Activated naive CD4-positive, alpha-beta T cell (primary cell): ENCODE results near the gene KDM4C.
"Not testable (repeated sequence)": the region's sequence is repeated elsewhere in the genome, so short reads cannot be mapped to it uniquely, and the experiment has no call there.

Experiments
- DNase-seq, 4 experiments: peaks; one replicate each; lab custom pipeline; 2025; lab: John Stamatoyannopoulos, UW

The KDM4C gene

GRCh38 chr9:7171396-7172153, 413.8 kb downstream of the KDM4C start:
- DNase-seq, result no peak

GRCh38 chr9:7172154-7173115, 414.7 kb downstream of the KDM4C start:
- no peak for DNase-seq

DNA sequence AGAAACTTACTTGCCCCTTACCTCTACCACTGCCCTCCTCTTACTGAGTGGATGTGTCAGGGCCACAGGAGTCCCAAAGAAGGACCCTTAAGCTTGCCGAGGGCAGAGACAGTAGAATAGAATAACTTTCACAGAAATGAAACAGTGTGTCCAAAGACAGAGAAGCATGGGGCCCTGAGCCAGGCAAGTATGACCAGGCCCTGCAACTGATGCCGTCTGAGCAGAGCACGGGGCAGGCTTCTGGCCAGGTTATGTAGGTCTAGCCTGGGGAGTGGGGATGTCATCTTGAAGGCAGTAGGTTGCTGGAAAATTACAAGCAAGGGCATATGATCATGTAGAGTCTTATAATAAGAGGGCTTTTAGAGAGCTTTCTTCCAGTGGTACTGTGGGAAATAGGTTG, 415.4 kb downstream of the KDM4C start:
- no peak for DNase-seq

- no peak for DNase-seq
Measured at GRCh38 chr9:7174301-7174700, 416.5 kb downstream of the KDM4C start.

DNA sequence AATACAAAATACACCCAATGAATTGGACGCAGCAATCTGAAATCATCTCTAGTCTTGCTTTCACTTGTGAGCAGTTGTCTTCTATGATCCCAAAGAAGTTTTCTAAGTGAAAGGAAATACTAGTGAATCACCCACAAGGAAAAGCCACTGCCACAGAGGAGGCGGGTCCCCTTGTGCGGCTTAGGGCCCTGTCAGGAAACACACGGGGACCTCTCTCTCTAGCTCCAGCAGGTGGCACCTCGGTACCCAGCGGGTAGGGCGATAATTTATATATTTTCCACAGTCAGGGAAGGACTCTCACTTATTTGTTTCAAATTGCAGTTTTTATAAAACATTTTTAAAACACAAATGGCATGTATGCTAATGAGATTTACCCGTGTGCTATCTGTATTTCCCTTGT, 417.1 kb downstream of the KDM4C start:
- DNase-seq, result no peak

DNA sequence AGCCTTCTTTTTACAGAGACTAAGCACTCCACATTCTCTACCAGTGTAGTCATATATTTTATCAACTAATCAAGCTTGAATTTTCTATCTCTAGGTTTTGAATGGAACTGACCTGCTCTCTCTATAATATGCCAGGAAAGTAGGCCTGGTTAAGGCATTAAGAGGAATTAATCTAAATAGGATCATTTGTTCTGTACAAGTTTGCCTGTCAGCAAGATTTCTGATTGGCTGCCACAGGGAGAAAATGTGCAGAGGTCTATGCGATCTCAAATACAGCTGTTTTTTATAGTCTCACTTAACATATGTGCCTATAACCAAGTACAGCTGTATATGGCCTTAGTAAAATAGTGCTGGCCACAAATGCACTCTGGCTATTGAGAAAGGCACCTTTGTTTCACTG, 418.8 kb downstream of the KDM4C start:
- DNase-seq, result no peak

DNA sequence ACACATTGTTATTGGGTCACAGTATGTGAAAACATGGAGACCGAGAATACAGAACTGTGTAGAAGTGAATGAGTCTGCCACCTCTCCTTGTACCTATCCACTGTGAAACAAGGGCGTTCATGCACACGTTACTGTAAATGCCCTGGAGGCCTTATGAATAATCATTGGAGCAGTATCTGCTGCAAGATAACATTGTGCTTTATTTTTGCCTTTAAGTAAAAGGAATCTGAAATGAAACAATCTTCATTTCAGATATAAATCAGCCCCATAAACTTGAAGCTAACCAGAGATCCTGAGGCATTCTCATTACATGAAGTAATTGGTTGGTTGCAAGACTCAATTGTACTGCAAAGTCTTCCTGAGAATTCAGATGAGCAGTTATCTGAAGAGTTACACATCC, 419.6 kb downstream of the KDM4C start:
- DNase-seq, result no peak

- no peak for DNase-seq
Measured at GRCh38 chr9:7178729-7179128, 421.0 kb downstream of the KDM4C start.

DNA sequence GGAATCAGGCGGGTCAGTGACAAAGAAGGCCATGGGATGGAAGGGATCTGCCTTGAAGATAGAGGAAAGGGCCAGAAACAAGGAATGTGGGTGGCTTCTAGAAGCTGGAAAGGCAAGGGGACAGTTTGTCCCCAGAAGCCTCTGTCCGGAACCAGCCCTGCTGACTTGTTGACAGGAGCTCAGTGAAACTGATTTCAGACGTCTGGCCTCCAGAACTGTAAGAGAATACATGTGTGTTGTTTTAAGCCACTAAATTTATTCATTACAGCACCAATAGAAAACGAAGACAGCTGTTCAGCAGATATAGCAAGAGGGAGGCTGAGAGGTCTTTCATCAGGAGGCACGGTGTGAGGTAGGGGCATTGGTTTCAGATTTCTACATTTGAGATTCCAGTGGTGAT, 422.5 kb downstream of the KDM4C start:
- no peak for DNase-seq

GRCh38 chr9:7183139-7183538, 425.4 kb downstream of the KDM4C start:
- not testable (repeated sequence) for DNase-seq

DNA sequence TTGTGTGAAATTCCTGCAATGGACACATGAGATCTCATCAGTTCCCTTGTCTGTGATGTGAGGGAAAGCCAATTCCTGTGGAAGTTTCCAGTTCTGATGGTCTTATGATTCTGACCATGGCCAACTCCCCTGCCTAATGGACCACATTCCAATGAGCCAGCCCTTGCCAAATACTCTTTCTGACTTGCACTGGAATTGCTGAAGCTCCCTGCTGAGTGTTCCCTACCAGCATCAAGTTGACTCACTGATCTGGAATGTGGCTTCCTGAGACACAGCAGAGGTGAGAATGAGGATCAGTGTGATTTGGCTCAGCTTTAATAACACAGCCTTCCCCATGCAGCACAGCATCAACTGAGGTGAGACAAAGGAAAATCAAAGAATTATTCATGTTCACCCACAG, 427.8 kb downstream of the KDM4C start:
- DNase-seq, result no peak

DNA sequence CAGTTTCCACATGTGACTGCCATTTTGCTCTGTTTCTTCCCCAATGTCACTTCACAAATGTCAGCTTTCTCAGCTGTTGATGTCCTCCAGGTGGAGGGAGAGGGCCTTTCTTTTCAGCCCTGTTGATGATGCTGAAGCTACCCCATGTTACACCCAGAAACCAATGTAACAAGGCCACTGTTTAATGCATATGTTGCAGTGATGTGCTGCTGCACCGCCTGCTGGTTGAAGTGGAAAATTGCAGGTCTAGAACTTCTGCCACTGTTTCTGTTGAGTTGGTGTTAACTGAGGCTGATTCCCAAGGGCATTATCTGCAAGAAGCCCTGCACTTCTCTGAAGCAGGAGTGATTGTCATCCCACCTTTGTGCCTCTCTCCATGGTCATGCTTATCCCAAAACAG, 428.4 kb downstream of the KDM4C start:
- no peak for DNase-seq

DNA sequence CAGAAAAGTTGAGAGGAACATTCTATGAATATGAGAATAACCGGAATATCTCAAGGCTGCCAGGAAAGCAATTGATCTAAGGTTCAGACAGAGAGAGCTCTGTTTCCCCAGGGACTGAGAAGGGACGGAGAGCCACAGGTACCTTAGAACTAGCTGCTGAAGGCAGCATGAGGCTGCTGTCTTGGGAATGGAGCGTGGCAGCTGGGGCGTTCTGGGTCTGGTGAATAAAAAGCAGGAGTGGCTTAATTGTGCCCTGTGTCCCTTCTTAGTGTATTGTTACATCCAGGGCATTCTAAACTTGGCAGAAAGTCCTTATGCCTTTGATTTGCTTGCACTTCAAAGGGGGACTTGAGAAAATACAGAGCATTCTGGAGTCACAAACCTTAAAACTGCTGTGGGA, 434.5 kb downstream of the KDM4C start:
- DNase-seq, result no peak

GRCh38 chr9:7195526-7195925, 437.8 kb downstream of the KDM4C start:
- no peak for DNase-seq

DNA sequence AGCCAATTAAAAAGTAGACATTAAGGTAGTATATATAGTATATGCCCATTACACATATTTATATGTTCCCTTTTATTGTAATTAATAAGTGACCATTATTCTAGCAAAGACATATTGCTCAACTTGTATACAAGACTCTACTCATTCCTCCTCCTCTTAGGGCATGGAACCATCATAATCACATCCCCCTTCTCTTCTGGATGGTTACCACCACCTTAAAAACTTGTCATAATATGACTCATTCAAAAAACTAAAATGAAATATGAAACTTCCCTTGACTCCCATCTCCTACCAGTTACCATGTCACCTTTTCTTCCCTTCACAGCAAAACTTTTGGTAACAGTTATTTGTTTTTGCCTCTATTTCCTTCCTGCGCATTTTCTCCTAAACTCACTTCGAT, 438.7 kb downstream of the KDM4C start:
- DNase-seq, result no peak

DNA sequence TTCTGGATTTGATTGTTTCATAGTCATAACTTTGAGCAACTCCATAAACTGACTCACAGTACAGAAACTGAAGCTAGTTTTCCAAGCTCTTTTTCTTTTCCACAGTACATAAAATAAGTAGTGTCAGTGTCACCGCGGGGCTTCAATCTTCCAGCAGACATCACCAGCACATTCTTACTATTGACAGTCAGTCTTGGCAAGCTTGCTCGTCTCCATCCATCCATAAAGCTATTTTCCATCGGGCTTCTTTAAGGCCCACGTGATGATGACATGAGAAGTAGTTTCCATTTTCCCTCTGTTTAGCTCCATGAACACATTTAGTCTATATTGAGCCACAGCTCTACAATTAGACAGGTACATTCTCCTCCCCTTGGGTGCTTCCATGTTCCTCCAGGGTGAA, 443.4 kb downstream of the KDM4C start:
- no peak for DNase-seq

DNA sequence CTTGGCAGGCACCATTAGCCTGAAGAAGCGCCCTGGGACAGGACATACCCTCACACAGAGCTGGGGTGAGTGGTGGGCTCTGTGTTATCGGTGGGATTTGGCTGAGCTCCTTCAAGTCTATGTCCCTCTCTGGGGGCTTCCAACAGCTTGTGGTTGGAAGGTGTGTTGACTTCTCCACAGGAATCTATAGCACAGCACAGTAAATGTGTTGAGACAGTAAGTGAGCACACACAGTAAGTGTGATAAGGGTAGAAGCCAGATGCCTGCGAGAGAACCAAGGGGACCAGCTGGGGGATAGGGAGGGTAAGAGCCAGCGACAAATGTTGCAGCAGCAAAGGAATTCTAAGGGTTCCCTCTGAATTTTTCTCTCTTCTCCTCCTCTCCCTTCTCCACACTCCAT, 448.0 kb downstream of the KDM4C start:
- no peak for DNase-seq

DNA sequence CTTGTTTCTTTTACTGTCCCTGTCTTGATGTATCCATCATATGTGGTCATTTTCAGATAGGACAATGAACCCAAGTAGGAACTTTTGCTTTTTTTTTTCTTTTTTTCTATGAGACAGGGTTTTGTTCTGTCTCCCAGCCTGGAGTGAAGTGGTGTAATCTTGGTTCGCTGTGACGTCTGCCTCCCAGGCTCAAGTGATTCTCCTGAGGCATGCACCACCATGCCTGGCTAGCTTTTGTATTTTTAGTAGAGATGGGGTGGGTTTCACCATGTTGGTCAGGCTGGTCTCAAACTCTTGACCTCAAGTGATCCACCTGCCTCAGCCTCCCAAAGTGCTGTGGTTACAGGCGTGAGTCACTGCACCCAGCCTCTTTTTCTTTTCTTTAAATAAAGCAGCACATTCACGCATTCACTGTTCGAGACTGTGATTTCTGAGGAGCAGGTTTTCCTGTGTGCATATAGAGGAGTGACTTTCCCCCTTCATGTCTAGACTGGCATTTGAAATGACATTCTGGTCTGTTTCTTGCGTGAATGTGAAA, 448.5 kb downstream of the KDM4C start:
- no peak for DNase-seq

DNA sequence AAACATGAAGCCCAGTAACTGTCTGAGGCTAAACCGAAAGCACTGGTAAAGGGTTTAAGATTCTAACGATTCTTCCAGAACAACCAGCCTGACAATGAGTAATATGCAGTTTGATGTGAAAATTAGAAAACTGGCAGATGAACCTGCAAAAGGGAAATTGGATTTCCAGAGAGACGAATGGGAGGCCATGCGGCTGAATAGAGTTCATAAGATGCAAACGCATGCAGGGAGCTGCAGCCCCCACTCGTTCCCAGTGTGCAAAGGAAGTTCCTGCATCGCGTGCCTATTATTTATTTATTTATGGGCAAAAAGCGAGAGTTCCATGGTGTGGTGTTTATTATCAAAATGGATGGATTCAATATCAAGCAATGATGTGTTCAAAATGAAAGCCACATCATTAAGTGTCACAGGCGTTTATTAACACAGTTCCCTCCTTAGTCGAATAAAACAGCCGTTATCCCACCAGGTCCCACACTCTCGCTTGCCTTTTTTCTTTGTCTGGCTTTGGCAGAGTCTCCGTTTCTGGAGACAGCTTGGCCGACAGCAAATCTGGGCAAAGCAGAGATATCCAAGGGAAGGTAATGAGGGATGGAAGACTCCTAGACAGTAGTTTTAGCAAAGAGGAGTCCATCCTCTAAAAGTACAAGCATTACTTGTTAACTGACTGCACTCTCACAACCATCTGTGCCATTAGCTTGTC, 451.4 kb downstream of the KDM4C start:
- DNase-seq, result no peak

GRCh38 chr9:7209990-7210389, 452.2 kb downstream of the KDM4C start:
- DNase-seq, result no peak

- DNase-seq, result no peak
Measured at GRCh38 chr9:7210854-7211637, 453.3 kb downstream of the KDM4C start.

GRCh38 chr9:7211657-7212056, 453.9 kb downstream of the KDM4C start:
- no peak for DNase-seq
